Myocyte (in vitro differentiated cells): ENCODE results near the gene OPRM1. TPM values are rescaled to one million over a fixed set of nuclear protein-coding genes. Genes with fewer than 3 reads are reported as not detected.

Experiments used
- DNase-seq: peaks from one replicate; pipeline ENCODE4 v3.0.0-alpha.2; 2012; ENCODE audit warnings: low read depth
- total RNA-seq: library from RNA; depleted of rRNA; stranded (reverse); fragments of >200 nt; gene quantifications from 2 replicates; pipeline ENCODE4 v1.2.3, GENCODE V29; 2014

OPRM1 gene
- total RNA-seq, 1 donor from 2014 or later = not detected

- no peak for DNase-seq
Measured at GRCh38 chr6:154202958-154203357, 163.9 kb downstream of the OPRM1 start.

- no peak for DNase-seq
Measured at GRCh38 chr6:154206141-154206540, 167.1 kb downstream of the OPRM1 start.

GRCh38 chr6:154206996-154207395 is 168.0 kb downstream of the OPRM1 start:
- DNase-seq = no peak

GRCh38 chr6:154209555-154209954 is 170.5 kb downstream of the OPRM1 start:
- no peak for DNase-seq

- no peak for DNase-seq
Measured at GRCh38 chr6:154210678-154211077, 171.6 kb downstream of the OPRM1 start.

- no peak for DNase-seq
Measured at GRCh38 chr6:154213782-154214181, 174.7 kb downstream of the OPRM1 start.

GRCh38 chr6:154218301-154218700 is 179.3 kb downstream of the OPRM1 start:
- DNase-seq = no peak

GRCh38 chr6:154218787-154219186 is 179.7 kb downstream of the OPRM1 start:
- no peak for DNase-seq

- DNase-seq = no peak
Measured at GRCh38 chr6:154219250-154219649, 180.2 kb downstream of the OPRM1 start.

GRCh38 chr6:154222716-154223115 is 183.7 kb downstream of the OPRM1 start:
- no peak for DNase-seq

- DNase-seq = no peak
Measured at GRCh38 chr6:154223296-154223695, 184.3 kb downstream of the OPRM1 start.

GRCh38 chr6:154226461-154226860 is 187.4 kb downstream of the OPRM1 start:
- DNase-seq = no peak

GRCh38 chr6:154227862-154228520 is 189.0 kb downstream of the OPRM1 start:
- DNase-seq = no peak

- no peak for DNase-seq
Measured at GRCh38 chr6:154228521-154228905, 189.5 kb downstream of the OPRM1 start.

GRCh38 chr6:154229786-154230185 is 190.7 kb downstream of the OPRM1 start:
- no peak for DNase-seq

GRCh38 chr6:154230393-154230792 is 191.4 kb downstream of the OPRM1 start:
- no peak for DNase-seq

- DNase-seq = no peak
Measured at GRCh38 chr6:154230910-154231595, 192.0 kb downstream of the OPRM1 start.

GRCh38 chr6:154232013-154232910 is 193.2 kb downstream of the OPRM1 start:
- DNase-seq = no peak

- DNase-seq = no peak
Measured at GRCh38 chr6:154233383-154233782, 194.3 kb downstream of the OPRM1 start.

- DNase-seq = no peak
Measured at GRCh38 chr6:154234019-154234772, 195.2 kb downstream of the OPRM1 start.

GRCh38 chr6:154236646-154237301 is 197.7 kb downstream of the OPRM1 start:
- DNase-seq = no peak
